ENCODE measurements around the gene MAP3K7CL. TPM values are rescaled to one million over a fixed set of nuclear protein-coding genes. Genes with fewer than 3 reads are reported as not detected.
"Not testable (repeated sequence)": the region's sequence is repeated elsewhere in the genome, so short reads cannot be mapped to it uniquely, and the experiment has no call there.

Gene MAP3K7CL
- total RNA-seq, 1 donor from 2014 or later: not detected

GRCh38 chr21:29164323-29164942, 34.0 kb downstream of the MAP3K7CL start:
- peak; percentile 76 for TF ChIP-seq CTCF (conservative IDR thresholded peaks at IDR 0.05)
- Mint-ChIP-seq H3K9me3 (peaks cover 5% of the 10 kb centered on the region), H3K27me3 (no peaks in the 10 kb centered on the region), H3K4me3 (no peak overlapping the region), H3K4me1 (ENCODE audit: unreplicated experiment) (peaks cover 5% of the 10 kb centered on the region), H3K27ac (no peak overlapping the region), H3K36me3 (no peaks in the 10 kb centered on the region)
- no peak for DNase-seq (ENCODE audit: extremely low spot score, unreplicated experiment)

- H3K4me3 Mint-ChIP-seq: no peak overlapping the region
These were observed 35.9 kb downstream of the MAP3K7CL start for GRCh38 chr21:29166323-29166722.

GRCh38 chr21:29166853-29167252, 36.4 kb downstream of the MAP3K7CL start:
- Mint-ChIP-seq H3K4me1 (ENCODE audit: unreplicated experiment) (peaks cover 5% of the 10 kb centered on the region), H3K27me3 (no peaks in the 10 kb centered on the region), H3K36me3 (no peaks in the 10 kb centered on the region), H3K9me3 (peaks cover 5% of the 10 kb centered on the region), H3K27ac (no peak overlapping the region), H3K4me3 (no peak overlapping the region)
- no peak for TF ChIP-seq CTCF (conservative IDR thresholded peaks at IDR 0.05)
- no peak for DNase-seq (ENCODE audit: extremely low spot score, unreplicated experiment)

More at GRCh38 chr21:29166323-29166722, 35.9 kb downstream of the MAP3K7CL start:
- no peaks in the 10 kb centered on the region for H3K27me3 Mint-ChIP-seq
- H3K27ac Mint-ChIP-seq: no peak overlapping the region
- H3K9me3 Mint-ChIP-seq: peaks cover 5% of the 10 kb centered on the region
- H3K36me3 Mint-ChIP-seq: no peaks in the 10 kb centered on the region
- no peak for DNase-seq (ENCODE audit: extremely low spot score, unreplicated experiment)
- TF ChIP-seq CTCF (conservative IDR thresholded peaks at IDR 0.05): no peak
- peaks cover 5% of the 10 kb centered on the region for H3K4me1 Mint-ChIP-seq (ENCODE audit: unreplicated experiment)

GRCh38 chr21:29167481-29167880, 37.0 kb downstream of the MAP3K7CL start:
- H3K36me3 Mint-ChIP-seq; H3K4me1 Mint-ChIP-seq (ENCODE audit: unreplicated experiment); DNase-seq (ENCODE audit: extremely low spot score, unreplicated experiment); H3K9me3 Mint-ChIP-seq; H3K27me3 Mint-ChIP-seq; H3K27ac Mint-ChIP-seq; H3K4me3 Mint-ChIP-seq: not testable (repeated sequence)

- no peak for DNase-seq (ENCODE audit: extremely low spot score, unreplicated experiment)
- Mint-ChIP-seq H3K9me3 (peaks cover 5% of the 10 kb centered on the region), H3K4me3 (no peak overlapping the region), H3K27me3 (no peaks in the 10 kb centered on the region), H3K36me3 (no peaks in the 10 kb centered on the region), H3K4me1 (ENCODE audit: unreplicated experiment) (peaks cover 5% of the 10 kb centered on the region), H3K27ac (peak overlapping the region; percentile 87)
- TF ChIP-seq CTCF (conservative IDR thresholded peaks at IDR 0.05): no peak
These were observed 38.5 kb downstream of the MAP3K7CL start for GRCh38 chr21:29168891-29169315.

GRCh38 chr21:29170944-29171343, 40.5 kb downstream of the MAP3K7CL start:
- DNase-seq (ENCODE audit: extremely low spot score, unreplicated experiment): no peak
- Mint-ChIP-seq H3K9me3 (peaks cover 5% of the 10 kb centered on the region), H3K4me3 (no peak overlapping the region), H3K27me3 (no peaks in the 10 kb centered on the region), H3K4me1 (ENCODE audit: unreplicated experiment) (peaks cover 4% of the 10 kb centered on the region), H3K36me3 (no peaks in the 10 kb centered on the region), H3K27ac (no peak overlapping the region)
- no peak for TF ChIP-seq CTCF (conservative IDR thresholded peaks at IDR 0.05)
